H1 (cell line): ENCODE data around the gene MXI1.

Experiments used
- CHD2 ChIP-seq: IDR thresholded peaks from 2 replicates; pipeline ENCODE4 v1.6.1; 2012; ENCODE audit warnings: low read length, improper control_type of control experiment
- CREB1 ChIP-seq: IDR thresholded peaks from 2 replicates; pipeline ENCODE4 v1.6.1; 2012; ENCODE audit warnings: inconsistent platforms
- CTCF ChIP-seq, 3 experiments: IDR thresholded peaks; 1 replicate in 2 of 3; 2 replicates in 1 of 3; pipeline versions ENCODE4 v1.5.1 to v1.6.1; 2011; ENCODE audit warnings: low read length in 3 of 3, mild to moderate bottlenecking in 3 of 3, inconsistent platforms in 2 of 3, low read depth in 1 of 3, moderate library complexity in 1 of 3; ENCODE audit not compliant: insufficient read depth in 1 of 3; ENCODE audit errors: control extremely low read depth in 1 of 3
- EZH2 ChIP-seq: fragments of 200-600 bp; sonication (generic); IDR thresholded peaks from 2 replicates; pipeline ENCODE4 v1.7.1; 2012; ENCODE audit warnings: low read depth, mild to moderate bottlenecking, moderate library complexity, low read length, inconsistent platforms; ENCODE audit not compliant: severe bottlenecking
- NRF1 ChIP-seq: IDR thresholded peaks from 2 replicates; pipeline ENCODE4 v1.6.1; 2011; ENCODE audit warnings: mild to moderate bottlenecking, low read depth, low read length, improper control_type of control experiment
- POLR2A ChIP-seq, 2 experiments: IDR thresholded peaks; 1 replicate in 1 of 2; 2 replicates in 1 of 2; pipeline ENCODE4 v1.6.1; 2011; ENCODE audit warnings: low read depth in 2 of 2, low read length in 2 of 2, mild to moderate bottlenecking in 2 of 2; ENCODE audit errors: control extremely low read depth in 1 of 2
- RFX5 ChIP-seq: IDR thresholded peaks from 2 replicates; pipeline ENCODE4 v1.6.1; 2011; ENCODE audit warnings: low read depth, low read length, improper control_type of control experiment, borderline replicate concordance
- SIX5 ChIP-seq: IDR thresholded peaks from 2 replicates; pipeline ENCODE4 v1.6.1; 2011; ENCODE audit warnings: mild to moderate bottlenecking, low read depth, low read length
- SP2 ChIP-seq: IDR thresholded peaks from 2 replicates; pipeline ENCODE4 v1.6.1; 2012; ENCODE audit warnings: mild to moderate bottlenecking, low read length, inconsistent platforms
- TAF1 ChIP-seq: IDR thresholded peaks from 2 replicates; pipeline ENCODE4 v1.6.1; 2011; ENCODE audit warnings: mild to moderate bottlenecking, low read depth, low read length
- TBP ChIP-seq: IDR thresholded peaks from 2 replicates; pipeline ENCODE4 v1.6.1; 2011; ENCODE audit warnings: low read depth, low read length, improper control_type of control experiment
- YY1 ChIP-seq: IDR thresholded peaks from 2 replicates; pipeline ENCODE4 v1.6.1; 2011; ENCODE audit warnings: low read depth, mild to moderate bottlenecking, low read length

- TF ChIP-seq TAF1 (no peak), EZH2 (no peak), RFX5 (no peak), CHD2 (no peak), CTCF (IDR thresholded peaks at IDR 0.05; ENCODE audit: control extremely low read depth in 1 of 3, insufficient read depth in 1 of 3, low read depth in 1 of 3, low read length in 3 of 3) (no peak), SP2 (no peak), YY1 (no peak), CREB1 (no peak), SIX5 (no peak), POLR2A (IDR thresholded peaks at IDR 0.05; ENCODE audit: control extremely low read depth in 1 of 2, low read depth in 2 of 2, low read length in 2 of 2) (no peak), TBP (no peak), NRF1 (no peak)
These were observed 42.2 kb upstream of the MXI1 start for GRCh38 chr10:110165239-110165638.
